ENCODE data around the gene NR1I3.

NR1I3 gene

GRCh38 chr1:161222175-161223019, 15.6 kb downstream of the NR1I3 start:
- H3K4me3 ChIP-seq (ENCODE audit: low read depth, low read length), result no peak overlapping the region
- H3K27ac ChIP-seq (ENCODE audit: extremely low read depth, low read depth, low read length), result no peak overlapping the region
- H3K36me3 ChIP-seq (ENCODE audit: control insufficient read depth in 2 of 2, insufficient read depth in 1 of 2, low read length in 2 of 2), result no peaks in the 10 kb centered on the region
- POLR2A ChIA-PET, result interaction anchor here (0.6 kb wide), 1 partner anchor 156 kb away, joined by 4 read pairs; no protein-coding TSS in a partner anchor
- CTCF ChIA-PET, result interaction anchor here (6.0 to 9.7 kb wide), 3 partner anchors 12 to 161 kb away, joined by 45 to 146 read pairs (median 82); no protein-coding TSS in a partner anchor
- TF ChIP-seq ZNF280C (tag by site-specific recombination; IDR thresholded peaks at IDR 0.05), result no peak
- no peak for TF ChIP-seq ZNF133 (tag by site-specific recombination; IDR thresholded peaks at IDR 0.05)
- no peak for TF ChIP-seq ZNF416 (tag by site-specific recombination; IDR thresholded peaks at IDR 0.05)
- TF ChIP-seq MEIS1 (CRISPR knock-in tag; IDR thresholded peaks at IDR 0.05; ENCODE audit: borderline replicate concordance), result no peak
- no peak for TF ChIP-seq ZNF292 (tag by site-specific recombination; IDR thresholded peaks at IDR 0.05; ENCODE audit: borderline replicate concordance, low read depth)
- TF ChIP-seq ZNF544 (tag by site-specific recombination; IDR thresholded peaks at IDR 0.05), result no peak
- TF ChIP-seq HOXD13 (CRISPR knock-in tag; IDR thresholded peaks at IDR 0.05; ENCODE audit: borderline replicate concordance), result no peak
- TF ChIP-seq ZSCAN30 (tag by site-specific recombination; IDR thresholded peaks at IDR 0.05), result no peak
- TF ChIP-seq ZNF202 (tag by site-specific recombination; IDR thresholded peaks at IDR 0.05; ENCODE audit: borderline replicate concordance), result no peak
- TF ChIP-seq REST (tag by site-specific recombination; IDR thresholded peaks at IDR 0.05), result no peak
- peaks cover 4% of the 10 kb centered on the region; the same call in 1 of the 2 replicates for H3K4me1 ChIP-seq (ENCODE audit: control insufficient read depth, insufficient read depth, low read length)
- H3K9me3 ChIP-seq (ENCODE audit: control insufficient read depth, insufficient read depth, low read depth, low read length), result no peaks in the 10 kb centered on the region

- CTCF ChIA-PET, result interaction anchor here (0.7 to 2.5 kb wide), 8 partner anchors 10 to 162 kb away, joined by 3 to 9 read pairs (median 4); partner anchors contain the start of gene NDUFS2
- no peaks in the 10 kb centered on the region for H3K4me1 ChIP-seq (ENCODE audit: control insufficient read depth, insufficient read depth, low read length)
- H3K27ac ChIP-seq (ENCODE audit: extremely low read depth, low read depth, low read length), result no peak overlapping the region
- H3K4me3 ChIP-seq (ENCODE audit: low read depth, low read length), result no peak overlapping the region
- TF ChIP-seq ZBTB10 (tag by site-specific recombination; IDR thresholded peaks at IDR 0.05) (no peak), CTCF (tag by site-specific recombination; IDR thresholded peaks at IDR 0.05) (no peak), ZNF830 (tag by site-specific recombination; IDR thresholded peaks at IDR 0.05; ENCODE audit: low read depth) (no peak), ZNF521 (tag by site-specific recombination; IDR thresholded peaks at IDR 0.05) (no peak), ZBTB21 (tag by site-specific recombination; IDR thresholded peaks at IDR 0.05) (no peak), ZNF16 (tag by site-specific recombination; IDR thresholded peaks at IDR 0.05; ENCODE audit: low read depth) (no peak), ZNF19 (tag by site-specific recombination; IDR thresholded peaks at IDR 0.05; ENCODE audit: low read depth) (no peak), PRDM1 (tag by site-specific recombination; IDR thresholded peaks at IDR 0.05) (peak; percentile 64), ZNF48 (tag by site-specific recombination; IDR thresholded peaks at IDR 0.05) (no peak)
- H3K9me3 ChIP-seq (ENCODE audit: control insufficient read depth, insufficient read depth, low read depth, low read length), result no peaks in the 10 kb centered on the region
- POLR2A ChIA-PET, result no interaction called here
- H3K36me3 ChIP-seq (ENCODE audit: control insufficient read depth in 2 of 2, insufficient read depth in 1 of 2, low read length in 2 of 2), result peaks cover 0 to 3% of the 10 kb centered on the region in 2 experiments; a peak in 1 of 3 replicates
Observed at GRCh38 chr1:161220002-161220401, 18.0 kb downstream of the NR1I3 start.

All from HEK293 (cell line).